Measurements from ENCODE around the gene PHLDB3.
"Not testable (repeated sequence)": the region's sequence is repeated elsewhere in the genome, so short reads cannot be mapped to it uniquely, and the experiment has no call there.

Gene PHLDB3

DNA sequence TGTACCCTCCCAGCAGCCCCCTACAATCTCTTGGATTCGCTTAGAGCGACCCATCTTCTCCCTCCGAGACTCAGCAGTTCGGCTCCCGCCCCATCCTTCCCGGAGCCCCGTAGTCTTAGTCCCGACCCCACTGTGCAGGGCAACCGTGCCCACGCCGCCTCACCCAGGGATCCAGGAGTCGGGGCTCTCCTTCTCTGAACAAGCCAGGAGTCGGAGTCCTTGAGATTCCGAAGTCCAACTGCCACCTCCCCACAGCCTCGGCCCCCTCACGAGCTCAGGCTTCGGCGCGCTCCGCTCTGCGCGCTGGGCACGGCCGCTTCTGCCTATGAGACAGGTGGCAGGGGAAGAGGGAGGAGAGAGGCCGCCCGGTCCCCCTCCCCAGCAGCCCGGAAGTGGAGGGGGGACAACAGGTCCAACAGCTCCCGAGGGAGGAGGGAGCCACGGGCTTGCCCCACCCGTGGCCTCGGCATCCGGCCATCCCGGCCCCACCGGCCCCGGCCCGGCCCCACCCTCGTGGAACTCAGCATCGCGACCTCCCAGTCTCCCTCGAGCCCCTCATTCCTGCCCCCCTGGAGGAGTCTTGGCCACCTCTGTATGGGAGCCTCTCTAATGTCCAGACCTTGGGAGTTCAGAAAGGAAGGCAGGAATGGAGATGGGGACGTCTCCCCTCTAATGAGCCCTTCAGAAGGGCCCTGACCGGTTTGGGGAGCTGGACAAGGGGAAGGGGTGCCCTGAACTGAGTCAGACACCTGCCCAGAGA lies at the start of gene PHLDB3:
TSS of gene PHLDB3 (minus strand) at position 321 of the 760 bp plus-strand sequence. CDS start 628 bp downstream, outside the sequence.
- no peak for DNase-seq (ENCODE audit: low spot score)

DNA sequence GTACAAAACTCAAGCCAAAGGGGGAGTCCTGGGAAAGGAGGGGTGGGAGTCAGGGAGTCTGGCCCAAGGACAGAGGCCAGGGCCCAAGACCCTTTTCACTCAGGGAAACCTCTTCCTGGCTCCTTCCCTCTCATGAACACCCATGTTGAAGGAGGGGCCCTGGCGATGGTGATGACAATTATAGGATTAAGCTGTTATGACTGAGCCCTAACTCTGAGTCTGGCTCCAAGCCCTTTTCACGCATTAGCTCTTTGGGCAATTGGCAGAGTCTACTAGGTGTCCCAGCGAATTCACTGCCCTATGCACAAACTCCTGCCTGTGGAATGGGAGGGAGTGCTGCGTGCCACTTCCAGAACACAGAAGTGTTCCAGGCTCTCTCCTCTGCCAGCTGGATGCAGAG lies 49.1 kb upstream of the PHLDB3 start:
- DNase-seq (ENCODE audit: low spot score): no peak

- DNase-seq (ENCODE audit: low spot score): no peak
These were observed 48.1 kb upstream of the PHLDB3 start for GRCh38 chr19:43552616-43553015.

GRCh38 chr19:43552198-43552450 lies 47.6 kb upstream of the PHLDB3 start:
- DNase-seq (ENCODE audit: low spot score): no peak

GRCh38 chr19:43551399-43552197 lies 47.1 kb upstream of the PHLDB3 start:
- no peak for DNase-seq (ENCODE audit: low spot score)

- DNase-seq (ENCODE audit: low spot score): no peak
These were observed 44.2 kb upstream of the PHLDB3 start for GRCh38 chr19:43548706-43549105.

DNA sequence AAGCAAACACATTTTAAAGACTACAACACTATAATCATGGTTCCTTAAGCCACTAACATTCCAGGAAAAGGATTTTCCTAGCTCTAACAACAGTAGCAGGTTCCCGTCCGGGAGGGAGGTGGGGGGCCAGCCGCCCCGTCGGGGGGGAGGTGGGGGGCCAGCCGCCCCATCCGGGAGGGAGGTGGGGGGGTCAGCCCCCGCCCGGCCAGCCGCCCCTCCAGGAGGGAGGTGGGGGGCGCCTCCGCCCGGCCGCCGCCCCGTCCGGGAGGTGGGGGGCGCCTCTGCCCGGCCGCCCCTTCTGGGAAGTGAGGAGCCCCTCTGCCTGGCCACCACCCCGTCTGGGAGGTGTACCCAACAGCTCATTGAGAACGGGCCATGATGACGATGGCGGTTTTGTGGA lies 43.4 kb upstream of the PHLDB3 start:
- DNase-seq (ENCODE audit: low spot score): not testable (repeated sequence)

- DNase-seq (ENCODE audit: low spot score): no peak
These were observed 42.0 kb upstream of the PHLDB3 start for GRCh38 chr19:43546581-43546980.

DNA sequence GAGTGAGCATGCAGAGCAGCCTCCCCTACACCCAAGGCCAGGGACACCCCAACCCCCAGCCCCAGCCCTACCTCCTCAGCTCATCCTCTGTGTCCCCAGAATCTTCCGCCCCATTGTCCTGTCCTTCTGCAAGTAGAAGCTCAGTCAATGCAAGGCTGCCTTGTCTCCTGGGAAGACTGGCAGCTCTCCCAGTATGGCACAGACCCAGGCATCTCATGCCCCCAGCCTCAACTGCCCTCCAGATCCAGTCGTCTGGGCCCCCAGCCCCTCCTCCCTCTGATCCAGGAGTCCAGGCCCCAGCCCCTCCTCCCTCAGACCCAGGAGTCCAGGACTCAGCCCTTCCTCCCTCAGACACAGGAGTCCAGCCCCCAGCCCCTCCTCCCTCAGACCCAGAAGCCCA lies 41.4 kb upstream of the PHLDB3 start:
- no peak for DNase-seq (ENCODE audit: low spot score)

- no peak for DNase-seq (ENCODE audit: low spot score)
These were observed 40.7 kb upstream of the PHLDB3 start for GRCh38 chr19:43545276-43545675.

DNA sequence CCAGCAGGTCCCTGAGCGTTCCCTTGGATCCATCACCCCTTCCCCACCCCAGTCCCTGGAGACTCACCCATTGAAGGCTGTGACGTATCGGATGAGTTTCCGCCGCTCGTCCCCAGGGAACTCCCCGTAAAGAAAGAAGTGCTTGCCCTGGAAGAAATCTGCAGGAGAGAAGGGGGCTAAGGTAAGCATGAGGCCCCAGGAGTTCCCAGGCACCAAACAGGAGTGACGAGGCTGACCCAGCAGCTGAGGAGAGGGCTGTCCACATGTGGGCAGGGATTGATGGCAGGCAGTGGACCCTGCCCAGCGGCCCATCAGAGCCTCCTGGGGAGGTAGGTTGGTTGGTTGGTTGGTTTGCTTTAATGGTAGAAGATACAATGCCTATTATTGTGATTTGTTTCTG lies 39.5 kb upstream of the PHLDB3 start:
- DNase-seq (ENCODE audit: low spot score): no peak

DNA sequence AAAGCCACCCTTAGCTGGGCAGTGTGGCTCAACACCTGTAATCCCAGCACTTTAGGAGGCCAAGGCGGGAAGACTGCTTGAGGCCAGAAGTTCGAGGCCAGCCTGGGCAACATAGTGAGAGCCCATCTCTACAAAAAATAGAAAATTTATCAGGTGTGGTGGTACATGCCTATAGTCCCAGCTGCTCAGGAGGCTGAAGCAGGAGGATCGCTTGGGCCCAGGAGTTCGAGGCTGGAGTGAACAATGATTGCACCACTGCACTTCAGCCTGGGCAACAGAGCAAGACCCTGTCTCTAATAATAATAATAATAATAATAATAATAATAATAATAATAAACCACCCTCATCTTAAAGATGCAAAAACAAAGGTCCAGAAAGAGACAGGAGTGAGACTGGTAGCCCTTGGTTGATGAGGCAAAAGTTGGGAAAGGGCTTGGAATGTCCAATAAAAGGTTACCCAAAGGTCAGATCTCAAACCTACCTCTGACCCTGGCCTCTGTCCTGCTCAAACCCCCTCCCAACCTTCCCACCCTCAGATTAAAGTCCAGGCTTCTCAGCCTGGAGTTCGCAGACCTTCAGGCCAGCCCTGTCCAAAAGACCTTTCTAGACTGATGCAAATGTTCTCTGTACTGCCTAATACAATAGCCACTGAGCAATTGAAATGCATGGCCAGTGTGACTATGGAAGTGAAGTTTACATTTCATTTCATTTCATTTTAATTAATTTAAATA lies 37.5 kb upstream of the PHLDB3 start:
- no peak for DNase-seq (ENCODE audit: low spot score)

- no peak for DNase-seq (ENCODE audit: low spot score)
These were observed 35.8 kb upstream of the PHLDB3 start for GRCh38 chr19:43540381-43540780.

- no peak for DNase-seq (ENCODE audit: low spot score)
These were observed 34.4 kb upstream of the PHLDB3 start for GRCh38 chr19:43538922-43539321.

- DNase-seq (ENCODE audit: low spot score): no peak
These were observed 30.5 kb upstream of the PHLDB3 start for GRCh38 chr19:43534816-43535761.

GRCh38 chr19:43534305-43534815 lies 29.8 kb upstream of the PHLDB3 start:
- DNase-seq (ENCODE audit: low spot score): no peak

- DNase-seq (ENCODE audit: low spot score): peak; percentile 78
These were observed 29.2 kb upstream of the PHLDB3 start for GRCh38 chr19:43533546-43534304.

DNA sequence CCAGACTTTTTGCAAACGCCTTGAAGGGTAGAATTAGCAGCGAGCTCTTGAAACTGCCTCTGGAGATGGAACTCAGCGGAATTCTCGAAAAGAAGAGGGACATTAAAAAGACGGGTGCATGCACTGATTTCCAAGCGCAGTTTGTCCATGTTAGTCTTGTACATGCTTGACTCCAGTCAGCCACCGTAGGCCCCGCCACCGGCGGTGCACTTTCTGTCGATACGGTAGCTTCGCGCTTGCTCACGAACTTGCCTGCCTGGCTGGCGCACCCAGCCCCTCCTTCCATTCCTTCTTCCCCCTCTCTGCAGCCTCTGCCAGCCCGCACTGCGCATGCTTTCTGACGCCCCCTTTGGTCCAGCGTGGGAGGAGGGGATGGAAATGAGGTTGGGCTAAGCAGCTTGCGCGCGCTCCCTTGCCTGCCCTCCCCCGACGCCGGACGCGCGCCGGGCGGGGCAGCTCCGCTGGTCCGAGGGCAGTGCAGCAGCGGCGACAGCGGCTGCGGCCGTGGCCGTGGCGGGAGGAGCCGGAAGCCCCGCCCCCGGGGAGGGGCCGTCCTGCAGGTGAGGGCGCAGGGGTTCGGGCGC lies 28.5 kb upstream of the PHLDB3 start, which contains the start of gene ZNF575:
TSS of gene ZNF575 (plus strand) at position 227 of the 584 bp plus-strand sequence. CDS start 1,235 bp downstream, outside the sequence.
- peak; percentile 79 for DNase-seq (ENCODE audit: low spot score)

DNA sequence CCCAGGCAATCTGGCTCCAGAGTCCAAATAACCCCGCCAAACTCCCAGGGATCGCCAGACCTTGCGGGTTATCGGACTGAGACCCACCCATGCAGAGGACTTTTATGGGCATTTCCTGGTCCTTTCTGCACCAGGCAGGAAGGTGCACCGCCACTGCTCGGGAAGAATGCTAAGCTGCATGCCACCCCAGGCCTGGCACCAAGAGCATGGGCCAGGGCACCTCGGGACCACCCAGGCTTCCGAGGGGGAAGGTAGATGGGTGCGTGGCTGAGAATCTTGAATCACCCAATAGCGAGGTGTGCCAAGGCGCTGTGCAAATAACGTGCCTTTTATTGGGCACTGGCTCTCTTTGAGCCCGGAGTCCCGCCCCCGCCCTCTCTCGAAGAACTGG lies 28.0 kb upstream of the PHLDB3 start:
- peak; percentile 71 for DNase-seq (ENCODE audit: low spot score)
